DMS153 treated with DMSO at 0.1 percent for 48 hours (cell line): Measurements from ENCODE around the gene PTPRH.

Experiments
- DNase-seq: peaks from one replicate; lab custom pipeline; 2025; ENCODE audit not compliant: unreplicated experiment; lab: John Stamatoyannopoulos, UW

Gene PTPRH

DNA sequence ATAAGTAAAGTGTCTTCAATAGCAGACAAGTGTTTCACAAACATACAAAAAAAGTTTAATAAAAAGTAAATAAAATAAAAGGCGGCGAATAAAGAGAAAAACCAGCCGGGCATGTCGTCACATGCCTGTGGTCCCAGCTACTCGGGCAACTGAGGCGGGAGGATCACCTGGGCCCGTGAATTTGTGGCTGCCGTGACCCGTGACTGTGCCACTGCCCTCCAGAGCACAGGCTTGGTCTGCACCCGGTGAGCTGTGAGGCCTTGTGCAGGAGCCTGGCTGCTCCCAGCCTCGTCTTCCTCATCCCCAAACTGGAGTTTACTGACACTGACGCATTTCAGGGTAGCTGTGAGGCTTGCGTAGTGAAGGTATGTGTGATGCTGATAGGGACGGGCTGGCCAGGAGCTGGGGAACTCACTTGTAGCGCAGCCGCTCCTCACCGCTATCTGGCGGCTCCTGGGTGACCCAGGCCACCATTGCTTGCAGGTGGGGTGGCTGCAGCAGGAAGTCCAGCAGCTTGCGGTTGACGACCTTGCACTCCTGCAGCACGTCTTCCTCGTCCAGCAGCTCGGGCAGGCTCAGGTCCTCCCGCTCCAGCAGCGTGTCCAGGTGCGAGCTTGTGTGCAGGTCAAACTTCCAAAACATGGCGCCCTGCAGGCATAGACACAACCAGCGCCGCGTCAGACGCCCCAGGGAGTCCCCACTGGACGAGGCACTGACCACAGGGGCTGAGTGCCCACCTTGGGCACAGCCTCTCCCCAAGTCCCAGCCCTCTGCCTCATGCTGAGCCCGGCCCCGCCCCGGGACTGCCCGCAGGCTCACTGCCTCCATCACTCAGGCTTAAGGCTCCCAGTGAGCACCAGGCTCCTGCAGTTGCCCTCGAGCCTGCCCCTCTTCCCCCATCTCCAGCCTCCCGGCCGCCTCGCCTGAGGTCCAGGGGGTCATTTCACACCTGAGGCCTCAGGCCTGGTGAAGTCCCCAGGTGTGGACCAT is 37.5 kb upstream of the PTPRH start:
- DNase-seq: no peak

- no peak for DNase-seq
These were observed 36.1 kb upstream of the PTPRH start for GRCh38 chr19:55245236-55245904.

DNA sequence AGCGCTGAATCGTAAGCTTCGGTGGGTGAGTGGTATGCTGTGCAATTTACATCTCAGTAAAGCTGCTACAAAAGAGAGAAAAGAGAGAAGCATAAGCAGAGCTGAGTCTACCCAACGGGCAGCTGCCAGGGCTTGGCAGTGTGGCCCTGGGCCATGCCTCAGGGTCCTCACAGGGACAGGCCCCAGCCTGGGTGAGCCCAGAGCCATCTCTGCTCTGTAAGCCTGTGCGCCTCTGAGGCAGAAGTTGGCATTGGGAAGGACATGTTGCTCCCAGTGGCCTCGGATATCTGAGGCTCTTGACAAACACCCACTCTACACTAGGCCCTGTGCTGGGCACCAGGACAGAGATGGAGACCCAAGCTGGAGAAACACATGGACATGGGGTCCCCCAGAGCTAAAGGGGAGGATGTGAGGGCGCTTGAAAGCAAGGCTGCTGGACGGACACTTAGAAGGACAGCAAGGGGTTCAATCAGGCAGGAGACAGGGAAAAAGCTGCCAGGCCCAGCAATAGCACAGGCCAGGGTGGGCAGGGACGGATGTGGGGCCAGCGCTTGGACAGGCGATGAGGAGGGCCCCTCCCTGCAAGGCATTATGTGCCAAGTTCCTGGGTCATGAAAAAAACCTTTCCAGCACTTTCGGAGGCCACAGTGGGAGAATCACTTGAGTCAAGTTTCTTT is 34.8 kb upstream of the PTPRH start:
- DNase-seq: no peak

- no peak for DNase-seq
These were observed 33.2 kb upstream of the PTPRH start for GRCh38 chr19:55242517-55242916.

DNA sequence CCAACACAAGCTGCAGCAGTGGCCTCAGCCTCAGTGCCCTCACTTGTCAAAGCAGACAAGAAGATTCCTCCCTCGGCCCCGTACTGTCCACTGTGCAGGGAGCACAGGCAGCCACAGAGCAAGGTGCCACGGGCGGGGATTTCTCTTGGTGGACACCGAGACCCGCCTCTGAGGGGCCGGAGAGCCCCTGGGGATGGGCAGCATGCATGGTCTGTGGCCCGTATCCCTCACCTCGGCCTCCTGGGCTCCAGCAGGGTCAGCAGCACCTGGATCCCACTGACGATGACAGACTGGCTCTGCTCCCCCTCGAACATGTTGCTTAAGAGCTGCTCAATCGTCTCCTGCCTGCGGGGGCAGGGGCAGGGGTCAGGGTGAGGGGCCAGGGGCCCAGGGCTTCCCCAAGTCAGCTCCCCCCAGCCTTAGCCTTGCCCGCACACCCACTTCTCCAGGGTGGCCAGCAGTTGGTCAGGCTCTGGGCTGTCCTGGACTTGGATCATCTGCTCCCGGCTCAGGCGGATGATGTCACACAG is 32.7 kb upstream of the PTPRH start:
- no peak for DNase-seq

GRCh38 chr19:55241143-55241934 is 32.0 kb upstream of the PTPRH start:
- DNase-seq: no peak

DNA sequence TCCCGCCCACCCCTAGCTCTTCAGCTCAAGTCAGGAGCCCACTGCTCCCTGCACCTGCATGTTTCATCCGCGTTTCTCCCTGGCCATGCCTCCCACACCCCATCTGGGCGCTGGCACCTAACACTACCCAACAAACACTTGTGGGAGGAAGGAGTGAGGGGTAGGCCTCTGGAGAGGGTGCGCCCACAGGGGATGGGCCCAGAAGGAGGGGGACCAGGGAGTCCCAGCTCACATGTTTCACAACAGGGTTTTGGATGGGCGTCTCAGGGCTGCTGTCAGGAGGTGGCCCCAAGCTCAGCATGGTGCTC is 31.4 kb upstream of the PTPRH start:
- DNase-seq: no peak

GRCh38 chr19:55239004-55239403 is 29.7 kb upstream of the PTPRH start:
- DNase-seq: no peak

- DNase-seq: no peak
These were observed 28.7 kb upstream of the PTPRH start for GRCh38 chr19:55238030-55238429.

GRCh38 chr19:55232986-55233385 is 23.7 kb upstream of the PTPRH start:
- DNase-seq: no peak

- DNase-seq: no peak
These were observed 22.9 kb upstream of the PTPRH start for GRCh38 chr19:55232286-55232602.

DNA sequence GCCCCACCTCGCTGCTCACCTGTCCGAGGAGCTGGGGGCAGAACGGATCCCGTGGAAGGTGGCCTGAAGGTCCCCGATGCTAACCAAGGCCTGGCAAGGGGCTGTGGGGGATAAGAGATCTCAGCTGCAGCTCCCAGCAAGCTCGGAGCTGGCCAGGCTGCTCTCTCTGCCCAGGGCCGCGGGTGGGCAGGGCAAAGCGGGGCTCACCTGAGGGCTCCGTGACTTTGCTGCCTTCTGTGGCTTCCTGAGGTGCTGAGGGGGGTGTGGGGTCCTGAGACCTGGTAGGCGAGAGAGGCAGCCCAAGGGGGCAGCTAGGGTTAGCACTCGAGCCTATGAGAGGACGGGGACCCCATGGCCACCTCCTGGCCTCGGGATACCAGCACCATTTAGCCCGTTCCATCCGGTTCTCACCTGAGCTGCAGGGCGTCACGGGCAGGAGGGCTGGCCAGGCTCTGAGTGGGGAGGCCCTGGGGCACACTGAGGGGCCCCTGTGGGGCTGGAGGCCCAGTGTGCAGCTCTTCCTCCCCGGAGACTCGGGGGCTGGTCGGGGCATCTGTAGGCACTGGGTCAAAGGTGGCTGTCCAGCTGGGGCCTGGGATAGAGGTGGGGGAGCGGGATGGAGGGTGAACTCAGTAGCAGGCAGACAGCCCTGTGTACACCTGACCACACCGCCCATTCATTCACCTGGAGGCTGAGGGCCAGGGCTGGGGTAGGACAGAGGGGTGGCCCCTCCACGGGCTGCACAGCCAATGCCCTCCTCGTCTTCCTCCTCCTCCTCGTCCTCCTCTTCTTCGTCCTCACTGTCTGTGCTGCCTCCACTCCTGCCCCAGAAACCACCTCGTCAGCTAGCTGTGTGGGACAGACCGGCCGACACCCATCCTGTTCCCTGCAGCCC is 22.3 kb upstream of the PTPRH start:
- DNase-seq: no peak

DNA sequence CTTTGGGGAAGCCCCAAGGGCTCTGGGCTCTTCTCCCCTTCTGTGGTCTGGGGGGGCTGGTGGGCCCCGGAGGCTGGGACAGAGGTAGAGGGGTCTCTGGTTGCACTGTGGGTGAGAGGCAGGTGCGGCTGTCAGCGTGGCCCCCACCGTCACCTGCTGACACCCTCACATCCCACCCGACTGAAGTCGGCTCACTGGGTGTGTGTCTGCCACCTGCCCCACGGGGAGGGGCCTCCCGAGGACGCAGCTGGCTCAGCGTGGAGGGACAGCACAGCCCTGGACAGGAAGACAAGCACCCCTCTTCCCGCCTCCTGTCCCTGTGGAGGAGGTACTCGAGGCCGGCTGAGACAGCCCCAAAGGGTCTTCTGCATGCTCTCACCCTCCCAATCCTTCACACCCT is 21.5 kb upstream of the PTPRH start:
- DNase-seq: no peak

GRCh38 chr19:55230329-55230728 is 21.0 kb upstream of the PTPRH start:
- no peak for DNase-seq

DNA sequence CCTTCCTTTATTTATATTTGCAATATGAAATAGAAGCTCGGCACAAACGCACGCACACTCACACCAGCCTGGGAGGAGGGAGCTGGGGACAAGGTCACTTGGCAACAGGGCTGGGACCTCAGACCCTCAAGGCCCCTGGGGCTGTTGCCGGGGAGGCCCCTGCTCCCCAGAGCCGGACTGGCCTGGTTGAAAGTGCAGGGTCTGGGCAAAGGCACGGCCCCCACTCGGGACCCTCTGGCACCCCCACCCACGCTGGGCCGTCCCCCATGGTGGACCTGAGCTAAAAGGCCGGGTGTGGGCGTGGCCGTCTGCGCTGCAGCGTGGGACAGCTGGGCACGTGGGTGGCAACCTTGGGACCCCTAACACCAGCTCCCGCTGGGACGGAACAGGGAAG is 20.5 kb upstream of the PTPRH start:
- DNase-seq: no peak

- DNase-seq: no peak
These were observed 20.0 kb upstream of the PTPRH start for GRCh38 chr19:55229145-55229788.

DNA sequence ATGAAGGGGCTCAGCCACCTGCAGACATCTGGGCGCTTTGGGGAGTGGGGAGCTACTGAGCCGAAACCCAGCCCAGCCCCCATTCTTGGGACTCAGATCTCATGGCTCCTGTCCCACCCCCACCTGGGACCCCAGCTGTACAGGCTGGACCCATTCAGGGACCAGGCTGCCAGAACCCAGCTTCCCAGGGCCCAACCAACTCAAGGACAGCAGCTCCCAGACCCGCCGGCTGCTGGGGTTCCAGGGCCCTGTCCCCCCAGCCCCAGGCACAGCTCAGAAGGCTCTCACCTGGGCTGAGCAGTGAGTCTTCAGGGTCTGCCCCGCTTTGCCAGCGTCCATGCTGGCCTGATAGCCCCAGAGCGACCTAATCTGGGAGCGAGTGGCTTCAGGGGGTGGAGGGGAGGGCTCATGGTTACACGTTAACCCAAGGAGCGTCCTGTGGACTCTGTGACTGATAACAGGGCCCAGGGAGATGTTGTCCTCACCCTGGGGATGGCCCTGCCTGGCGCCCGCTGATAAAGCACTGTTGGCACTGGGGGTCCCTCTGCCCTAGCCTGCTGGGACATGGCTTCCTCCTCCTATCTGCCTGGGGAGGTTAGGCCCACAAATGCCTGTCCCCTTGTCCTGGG is 19.2 kb upstream of the PTPRH start, which contains the start of gene TMEM86B:
TSS of gene TMEM86B (minus strand) at position 361 of the 629 bp plus-strand sequence. CDS start at position 339, 22 bp downstream.
- no peak for DNase-seq

GRCh38 chr19:55228015-55228391 is 18.7 kb upstream of the PTPRH start:
- DNase-seq: no peak
